Adrenal gland (tissue), 12 donors: ENCODE results near the gene SDSL. TPM values are rescaled to one million over a fixed set of nuclear protein-coding genes. Genes with fewer than 3 reads are reported as not detected.

Source experiments
- DNase-seq, 7 donors: peaks; one replicate each; pipeline ENCODE4 v3.0.0-alpha.2; 2019 to 2020
- H3K27ac ChIP-seq, 5 donors: fragments of 200-600 bp; sonication (generic) in 4 of 5; 1 replicate in 3 of 5; 2 replicates in 2 of 5; pipeline versions ENCODE4 v1.5.1 to v1.8.0; 2016 to 2020; ENCODE audit warnings: mild to moderate bottlenecking in 1 of 5
- H3K27me3 ChIP-seq: fragments of 200-600 bp; 2 replicates; pipeline ENCODE4 v1.8.0; 2021
- H3K36me3 ChIP-seq, 2 donors: fragments of 200-600 bp; replicated peaks in 1 of 2; 1 replicate in 1 of 2; 2 replicates in 1 of 2; pipeline versions ENCODE4 v1.5.1 to v1.8.0; 2018 to 2022
- H3K4me1 ChIP-seq, 2 donors: fragments of 200-600 bp; replicated peaks in 1 of 2; 1 replicate in 1 of 2; 2 replicates in 1 of 2; pipeline versions ENCODE4 v1.5.1 to v1.8.0; 2018 to 2021
- H3K4me3 ChIP-seq, 4 donors: fragments of 200-600 bp; sonication (generic) in 3 of 4; one replicate each; pipeline ENCODE4 v1.5.1; 2016 to 2018
- H3K9me3 ChIP-seq, 3 donors: fragments of 200-600 bp; sonication (generic) in 1 of 3; replicated peaks in 1 of 3; 1 replicate in 2 of 3; 2 replicates in 1 of 3; pipeline versions ENCODE4 v1.5.1 to v1.8.0; 2016 to 2021
- POLR2A ChIP-seq, 2 donors: fragments of 450-650 bp; IDR thresholded peaks; one replicate each; pipeline ENCODE4 v1.6.1; 2017; ENCODE audit warnings: antibody characterized with exemption in 2 of 2, mild to moderate bottlenecking in 2 of 2, moderate library complexity in 1 of 2
- WGBS, 4 donors: extraction: QIAGEN DNeasy Blood & Tissue Kit in 2 of 4; methylation state at CpG; one replicate each; pipeline versions ENCODE4 v1.1.5 to v1.1.7; 2013 to 2017; 5-methylcytosine and 5-hydroxymethylcytosine counted together
- intact Hi-C, 2 donors: fragments of 100-400 bp; cut with DNase I; formaldehyde crosslinking; loops; one replicate each; pipeline versions ENCODE4 v1.14.1 to v1.15.0; 2022 to 2023
- polyA plus RNA-seq, 3 donors: library from polyadenylated mRNA; stranded (reverse); fragments of 200-250 nt in 2 of 3; fragments of 350-450 nt in 1 of 3; fragmentation: Illumina TruSeq in 1 of 3; extraction: RNeasy Lipid Tissue Mini Kit (QIAGEN cat#74804) in 1 of 3; gene quantifications; one replicate each; pipeline ENCODE4 v1.2.3, GENCODE V29; 2013 to 2014
- total RNA-seq, 9 donors: library from RNA; depleted of rRNA in 4 of 9; stranded (reverse); fragments of >200 nt in 4 of 9; fragments of 120-200 nt in 1 of 9; fragmentation: NEBNext Ultra II Directional in 1 of 9; extraction: Animal tissue kit (Norgen Biotek cat#: 25700) in 1 of 9; gene quantifications; one replicate each; pipeline versions ENCODE4 v1.1.0 to v1.2.4, GENCODE V29; 2013 to 2023
- TF ChIP-seq, protein P1 (sequence below), 6 experiments: fragments of 450-650 bp in 4 of 6; fragments of 200-600 bp in 2 of 6; sonication (generic) in 1 of 6; IDR thresholded peaks; 1 replicate in 5 of 6; 2 replicates in 1 of 6; pipeline versions ENCODE4 v1.5.1 to v1.8.0; 2016 to 2021; ENCODE audit warnings: antibody characterized with exemption in 6 of 6, mild to moderate bottlenecking in 2 of 6, moderate library complexity in 1 of 6
- donor health status: healthy with polysubstance abuse.
- donor health status: Bipolar disorder and iron deficiency.
- donor health status: DM: yes; HTN: yes; CAD: no.
- donor health status: DM: no; HTN: no; CAD: no.
- donor health status: DM: no; HTN: no; CAD: no.
- donor health status: DM: yes; HTN: yes; CAD: no.

The SDSL gene
- total and polyA plus RNA-seq, 12 donors, result 11.6 to 111 (median 24.9) TPM

DNA sequence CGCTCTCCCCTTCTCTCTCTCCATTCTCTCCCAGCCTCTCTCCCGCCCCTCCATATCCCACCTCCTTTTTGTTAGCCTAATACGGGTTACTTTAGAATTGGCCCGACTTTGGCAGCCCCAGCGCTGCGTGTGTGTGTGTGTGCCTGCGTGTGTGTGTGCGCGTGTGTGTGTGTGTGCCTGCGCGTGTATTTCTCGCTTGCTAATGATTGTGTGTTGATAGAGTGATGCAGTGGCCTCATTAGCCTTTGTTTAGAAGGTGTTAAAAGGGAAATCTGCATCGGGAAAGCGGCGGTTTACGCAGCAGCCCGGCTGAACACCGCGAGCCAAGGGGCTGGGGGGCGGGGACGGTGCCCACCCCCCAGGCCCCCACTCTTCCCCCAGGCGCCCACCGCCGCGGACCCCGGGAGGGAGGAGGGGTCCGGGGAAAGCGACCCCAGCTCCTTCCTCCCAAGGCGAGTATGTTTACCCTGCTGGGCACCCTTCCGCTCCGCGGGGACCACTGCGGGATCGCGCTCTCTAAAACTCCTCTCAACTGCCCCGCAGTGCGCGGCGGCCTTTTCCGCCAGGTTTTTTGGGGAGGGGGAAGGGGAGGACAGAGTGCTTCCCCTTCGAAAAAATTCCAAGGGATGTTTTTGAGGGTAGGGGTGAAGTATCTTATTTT lies 56.3 kb downstream of the SDSL start:
- Histone ChIP-seq H3K36me3 (no peaks in the 10 kb centered on the region), H3K27ac (no peak overlapping the region), H3K27me3 (peaks cover 85% of the 10 kb centered on the region), H3K9me3 (no peaks in the 10 kb centered on the region), H3K4me1 (no peaks in the 10 kb centered on the region), H3K4me3 (no peak overlapping the region)
- intact Hi-C loops, result no loop called here
- WGBS, 4 donors, result 3 to 5% (median 4%) methylated on average over 16 to 41 of the region's 41 CpGs
- TF ChIP-seq, protein P1, sequence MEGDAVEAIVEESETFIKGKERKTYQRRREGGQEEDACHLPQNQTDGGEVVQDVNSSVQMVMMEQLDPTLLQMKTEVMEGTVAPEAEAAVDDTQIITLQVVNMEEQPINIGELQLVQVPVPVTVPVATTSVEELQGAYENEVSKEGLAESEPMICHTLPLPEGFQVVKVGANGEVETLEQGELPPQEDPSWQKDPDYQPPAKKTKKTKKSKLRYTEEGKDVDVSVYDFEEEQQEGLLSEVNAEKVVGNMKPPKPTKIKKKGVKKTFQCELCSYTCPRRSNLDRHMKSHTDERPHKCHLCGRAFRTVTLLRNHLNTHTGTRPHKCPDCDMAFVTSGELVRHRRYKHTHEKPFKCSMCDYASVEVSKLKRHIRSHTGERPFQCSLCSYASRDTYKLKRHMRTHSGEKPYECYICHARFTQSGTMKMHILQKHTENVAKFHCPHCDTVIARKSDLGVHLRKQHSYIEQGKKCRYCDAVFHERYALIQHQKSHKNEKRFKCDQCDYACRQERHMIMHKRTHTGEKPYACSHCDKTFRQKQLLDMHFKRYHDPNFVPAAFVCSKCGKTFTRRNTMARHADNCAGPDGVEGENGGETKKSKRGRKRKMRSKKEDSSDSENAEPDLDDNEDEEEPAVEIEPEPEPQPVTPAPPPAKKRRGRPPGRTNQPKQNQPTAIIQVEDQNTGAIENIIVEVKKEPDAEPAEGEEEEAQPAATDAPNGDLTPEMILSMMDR (IDR thresholded peaks at IDR 0.05), result no peak
- DNase-seq, result no peak

DNA sequence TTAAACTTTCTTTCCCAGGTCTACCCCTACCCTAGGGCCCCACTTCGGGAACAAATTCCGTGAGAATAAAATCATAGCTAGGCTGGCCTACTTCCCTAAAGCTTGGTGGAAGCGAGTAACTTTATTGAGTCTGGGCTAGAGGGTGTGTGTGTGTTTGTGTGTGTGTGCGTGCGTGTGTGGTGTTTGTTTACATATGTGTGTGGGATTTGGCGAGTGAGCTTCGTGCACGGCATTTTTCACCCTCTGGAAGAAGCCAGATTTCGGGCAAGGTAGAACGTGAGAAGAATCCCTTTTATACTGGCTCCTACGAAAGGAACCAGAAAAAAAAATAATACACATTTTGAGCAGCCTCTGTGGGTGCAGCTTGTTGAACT lies 57.0 kb downstream of the SDSL start:
- WGBS, 4 donors, result 1 to 3% (median 2%) methylated on average over 11 of the region's 11 CpGs
- intact Hi-C loops, result no loop called here
- DNase-seq, result no peak
- H3K9me3 ChIP-seq, result no peaks in the 10 kb centered on the region
- no peak overlapping the region for H3K27ac ChIP-seq
- H3K4me1 ChIP-seq, result no peaks in the 10 kb centered on the region
- H3K27me3 ChIP-seq, result peaks cover 82% of the 10 kb centered on the region
- no peak overlapping the region for H3K4me3 ChIP-seq
- no peak for TF ChIP-seq POLR2A (IDR thresholded peaks at IDR 0.05)
- TF ChIP-seq, protein P1 (IDR thresholded peaks at IDR 0.05), result no peak
- H3K36me3 ChIP-seq, result no peaks in the 10 kb centered on the region

DNA sequence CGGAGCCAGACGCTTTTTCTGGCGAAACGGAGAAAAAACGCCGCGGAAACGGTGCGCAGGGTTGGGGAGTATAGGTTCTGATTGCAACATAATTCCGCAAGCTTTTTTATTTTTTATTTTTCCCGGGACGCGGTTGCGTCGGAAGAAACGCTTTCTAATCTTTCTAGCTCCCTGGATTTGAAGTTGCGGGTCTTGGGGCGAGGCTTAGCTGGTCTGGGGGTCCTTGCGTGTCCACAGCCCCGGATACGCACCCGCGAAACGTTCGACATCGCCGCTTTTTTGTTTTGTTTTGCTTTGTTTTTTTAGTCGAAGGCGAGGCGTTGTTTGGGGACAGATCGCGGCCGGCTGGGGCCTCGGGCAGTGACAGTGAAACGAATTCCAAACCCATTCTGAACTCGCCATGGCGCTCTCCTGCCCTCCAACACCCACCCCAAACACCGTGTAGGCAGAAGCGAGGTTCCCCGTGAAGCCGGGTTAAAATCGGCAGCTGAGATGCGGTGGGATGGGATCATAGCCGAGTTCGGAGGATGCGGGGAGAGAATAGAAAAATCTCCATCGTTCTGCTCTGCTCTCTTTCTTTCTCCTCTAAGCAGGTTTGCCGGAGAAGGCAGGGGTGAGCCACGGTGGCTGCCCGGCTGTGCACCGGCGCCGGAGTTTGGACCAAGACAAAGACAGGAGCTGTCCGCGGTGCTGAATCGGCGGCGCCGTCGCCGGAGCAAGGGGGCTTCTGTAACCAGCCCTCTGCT lies 57.6 kb downstream of the SDSL start:
- no peaks in the 10 kb centered on the region for H3K9me3 ChIP-seq
- DNase-seq, result peak in 6 of 7 donors; percentile 32 to 63 (median 53)
- H3K4me1 ChIP-seq, result no peaks in the 10 kb centered on the region
- H3K27ac ChIP-seq, result no peak overlapping the region
- peaks cover 79% of the 10 kb centered on the region for H3K27me3 ChIP-seq
- TF ChIP-seq, protein P1 (IDR thresholded peaks at IDR 0.05), result no peak
- TF ChIP-seq POLR2A (IDR thresholded peaks at IDR 0.05), result no peak
- 2 to 4% (median 3%) methylated on average over 58 to 61 of the region's 61 CpGs for WGBS, 4 donors
- intact Hi-C loops, result no loop called here
- no peak overlapping the region for H3K4me3 ChIP-seq
- H3K36me3 ChIP-seq, result no peaks in the 10 kb centered on the region

DNA sequence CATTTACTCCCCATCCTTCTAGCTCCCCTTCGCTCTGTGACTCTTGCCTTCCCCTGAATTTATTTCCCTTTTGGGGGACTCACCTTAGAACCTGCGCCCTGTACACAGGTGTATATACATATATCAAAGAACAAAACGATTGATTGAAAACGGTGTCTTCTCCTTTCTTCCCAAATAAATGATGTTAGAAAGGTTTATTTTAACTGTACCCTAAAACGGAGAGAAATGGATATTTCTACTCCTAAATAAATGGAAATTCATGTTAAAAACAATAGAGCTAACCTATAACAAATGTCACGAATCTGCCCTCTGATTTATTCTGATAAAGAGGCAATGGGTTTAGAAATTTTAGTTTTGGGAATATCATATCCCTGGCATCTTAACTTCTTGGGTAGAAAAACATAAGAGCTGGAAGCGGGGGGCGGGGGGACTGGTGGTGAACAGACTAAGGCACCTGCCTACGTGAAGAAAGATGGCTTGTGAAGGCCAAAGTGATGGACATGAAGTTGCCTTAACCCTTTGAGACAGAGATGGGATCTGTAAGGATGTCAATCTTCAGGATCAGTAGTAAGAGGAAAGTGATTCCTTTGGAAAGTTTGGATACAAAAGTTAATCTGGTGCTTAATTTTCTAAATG lies 58.3 kb downstream of the SDSL start:
- TF ChIP-seq, protein P1 (IDR thresholded peaks at IDR 0.05), result no peak
- TF ChIP-seq POLR2A (IDR thresholded peaks at IDR 0.05), result no peak
- H3K4me3 ChIP-seq, result no peak overlapping the region
- no peaks in the 10 kb centered on the region for H3K4me1 ChIP-seq
- 12 to 21% (median 15%) methylated on average over 9 of the region's 9 CpGs for WGBS, 4 donors
- H3K9me3 ChIP-seq, result no peaks in the 10 kb centered on the region
- DNase-seq, result no peak
- intact Hi-C loops, result no loop called here
- no peaks in the 10 kb centered on the region for H3K36me3 ChIP-seq
- H3K27ac ChIP-seq, result no peak overlapping the region
- H3K27me3 ChIP-seq, result peaks cover 76% of the 10 kb centered on the region
